ENCODE data around the gene MRM2. TPM values are rescaled to one million over a fixed set of nuclear protein-coding genes. Genes with fewer than 3 reads are reported as not detected.

Gene MRM2
- total RNA-seq, 4 donors from 2014 or later, result 2.1 to 29.4 (median 12.8) TPM

GRCh38 chr7:2190531-2190930 lies 51.5 kb downstream of the MRM2 start:
- Histone ChIP-seq H3K27me3 (no peaks in the 10 kb centered on the region), H3K4me1 (no peaks in the 10 kb centered on the region), H3K9me3 (no peaks in the 10 kb centered on the region), H3K36me3 (no peaks in the 10 kb centered on the region), H3K4me3 (no peak overlapping the region), H3K27ac (no peak overlapping the region)
- TF ChIP-seq POLR2A (IDR thresholded peaks at IDR 0.05) (no peak), CTCF (IDR thresholded peaks at IDR 0.05) (no peak)
- intact Hi-C loops (cut with DNase I; ENCODE audit: low total_unique reads), result no loop called here
- no peak for DNase-seq

- Histone ChIP-seq H3K36me3 (no peaks in the 10 kb centered on the region), H3K27ac (no peak overlapping the region), H3K4me3 (no peak overlapping the region), H3K4me1 (no peaks in the 10 kb centered on the region), H3K9me3 (no peaks in the 10 kb centered on the region), H3K27me3 (no peaks in the 10 kb centered on the region)
- DNase-seq, result no peak
- intact Hi-C loops (cut with DNase I; ENCODE audit: low total_unique reads), result no loop called here
- TF ChIP-seq POLR2A (IDR thresholded peaks at IDR 0.05) (no peak), CTCF (IDR thresholded peaks at IDR 0.05) (no peak)
Measured at GRCh38 chr7:2186166-2186565, 55.8 kb downstream of the MRM2 start.

- TF ChIP-seq POLR2A (IDR thresholded peaks at IDR 0.05) (no peak), CTCF (IDR thresholded peaks at IDR 0.05) (no peak)
- no peaks in the 10 kb centered on the region for H3K36me3 ChIP-seq
- intact Hi-C loops (cut with DNase I; ENCODE audit: low total_unique reads), result no loop called here
- no peak overlapping the region for H3K4me3 ChIP-seq
- no peak for DNase-seq
- no peaks in the 10 kb centered on the region for H3K9me3 ChIP-seq
- H3K4me1 ChIP-seq, result no peaks in the 10 kb centered on the region
- no peaks in the 10 kb centered on the region for H3K27me3 ChIP-seq
- H3K27ac ChIP-seq, result no peak overlapping the region
Measured at GRCh38 chr7:2185715-2186114, 56.3 kb downstream of the MRM2 start.

Small RNA genes within 50 kb of the gene (microRNA-seq; reads per million reads assigned to microRNA genes)
- gene MIR6836 (ENCODE audit: borderline microRNAs expressed, borderline replicate concordance), result not detected

Other genes with a start within 250 kb of the MRM2 start
- gene MAD1L1, start 9.3 kb downstream of the MRM2 start, total RNA-seq, result 10 to 100 TPM; 13.3 to 37.4 (median 33.1) TPM
- gene NUDT1, start within 50 bp of the MRM2 start, total RNA-seq, result 10 to 100 TPM in 1 of 4 donors, 1 to 10 TPM in 2, not detected in 1; 2.4 to 13.1 (median 7.6) TPM
- 10 to 100 TPM in 3 of 4 donors, under 1 TPM in 1; 0.29 to 75.3 (median 30.5) TPM for gene SNX8, start 72.2 kb upstream of the MRM2 start, total RNA-seq
- gene EIF3B, start 112.6 kb upstream of the MRM2 start, total RNA-seq, result 100 to 1,000 TPM in 2 of 4 donors, 10 to 100 TPM in 2; 67.6 to 155 (median 95.2) TPM
- 10 to 100 TPM in 1 of 4 donors, 1 to 10 TPM in 3; 5.6 to 30.5 (median 8.3) TPM for gene CHST12, start 161.4 kb upstream of the MRM2 start, total RNA-seq
- not detected for gene GRIFIN, start 234.2 kb upstream of the MRM2 start, total RNA-seq

All from uterus (tissue), 4 donors.